Middle frontal gyrus (tissue), 1 donor: ENCODE data around the gene TPGS1.
"Not testable (repeated sequence)": the region's sequence is repeated elsewhere in the genome, so short reads cannot be mapped to it uniquely, and the experiment has no call there.

Experiments used
- DNase-seq: peaks from one replicate; pipeline ENCODE4 v3.0.0-alpha.2; 2015; ENCODE audit warnings: low spot score; ENCODE audit errors: extremely low spot score

The TPGS1 gene

GRCh38 chr19:475360-475759 is 31.9 kb upstream of the TPGS1 start:
- no peak for DNase-seq

- no peak for DNase-seq
Measured at GRCh38 chr19:478236-478903, 28.9 kb upstream of the TPGS1 start.

GRCh38 chr19:478976-479375 is 28.3 kb upstream of the TPGS1 start:
- no peak for DNase-seq

GRCh38 chr19:480016-480855 is 27.1 kb upstream of the TPGS1 start:
- DNase-seq = no peak

GRCh38 chr19:481100-481499 is 26.2 kb upstream of the TPGS1 start:
- DNase-seq = not testable (repeated sequence)

- no peak for DNase-seq
Measured at GRCh38 chr19:482186-483041, 24.9 kb upstream of the TPGS1 start.

GRCh38 chr19:483332-484072 is 23.8 kb upstream of the TPGS1 start:
- DNase-seq = no peak

- DNase-seq = no peak
Measured at GRCh38 chr19:484494-484893, 22.8 kb upstream of the TPGS1 start.

- DNase-seq = no peak
Measured at GRCh38 chr19:485077-485476, 22.2 kb upstream of the TPGS1 start.

- DNase-seq = no peak
Measured at GRCh38 chr19:485583-486236, 21.6 kb upstream of the TPGS1 start.

- peak; percentile 90 for DNase-seq
Measured at GRCh38 chr19:488505-489417, 18.5 kb upstream of the TPGS1 start.

GRCh38 chr19:489418-490196 is 17.7 kb upstream of the TPGS1 start:
- no peak for DNase-seq

GRCh38 chr19:491146-491741 is 16.1 kb upstream of the TPGS1 start:
- DNase-seq = no peak

GRCh38 chr19:492091-492531 is 15.2 kb upstream of the TPGS1 start:
- no peak for DNase-seq

- DNase-seq = no peak
Measured at GRCh38 chr19:493391-494170, 13.7 kb upstream of the TPGS1 start.

- DNase-seq = no peak
Measured at GRCh38 chr19:494171-495080, 12.9 kb upstream of the TPGS1 start.

- no peak for DNase-seq
Measured at GRCh38 chr19:495081-495401, 12.3 kb upstream of the TPGS1 start.
